HG02884 (cell line): ENCODE results near the gene ARHGAP6.

ENCODE experiments used
- ATAC-seq: cut with Tn5 transposase; IDR thresholded peaks from one replicate; pipeline ENCODE4 v1.9.1; 2021; ENCODE audit warnings: mild to moderate bottlenecking, moderate library complexity; ENCODE audit not compliant: unreplicated experiment

The ARHGAP6 gene

GRCh38 chrX:11193035-11193469, 472.7 kb downstream of the ARHGAP6 start:
- ATAC-seq: no peak

GRCh38 chrX:11190745-11191510, 474.8 kb downstream of the ARHGAP6 start:
- ATAC-seq: no peak

GRCh38 chrX:11189097-11189496, 476.6 kb downstream of the ARHGAP6 start:
- no peak for ATAC-seq

GRCh38 chrX:11188664-11189063, 477.1 kb downstream of the ARHGAP6 start:
- ATAC-seq: no peak

- no peak for ATAC-seq
Measured at GRCh38 chrX:11187001-11187400, 478.7 kb downstream of the ARHGAP6 start.

- ATAC-seq: no peak
Measured at GRCh38 chrX:11185861-11186260, 479.9 kb downstream of the ARHGAP6 start.

GRCh38 chrX:11180571-11180970, 485.1 kb downstream of the ARHGAP6 start:
- no peak for ATAC-seq

GRCh38 chrX:11172415-11172814, 493.3 kb downstream of the ARHGAP6 start:
- no peak for ATAC-seq

- no peak for ATAC-seq
Measured at GRCh38 chrX:11171956-11172355, 493.8 kb downstream of the ARHGAP6 start.

GRCh38 chrX:11164433-11164832, 501.3 kb downstream of the ARHGAP6 start:
- no peak for ATAC-seq

- ATAC-seq: no peak
Measured at GRCh38 chrX:11159149-11159548, 506.6 kb downstream of the ARHGAP6 start.

GRCh38 chrX:11151799-11152559, 513.7 kb downstream of the ARHGAP6 start:
- ATAC-seq: no peak

- ATAC-seq: no peak
Measured at GRCh38 chrX:11148401-11148800, 517.3 kb downstream of the ARHGAP6 start.

GRCh38 chrX:11146411-11146810, 519.3 kb downstream of the ARHGAP6 start:
- ATAC-seq: no peak

GRCh38 chrX:11143931-11144678, 521.6 kb downstream of the ARHGAP6 start:
- peak; percentile 70 for ATAC-seq

- ATAC-seq: no peak
Measured at GRCh38 chrX:11138498-11139390, 527.0 kb downstream of the ARHGAP6 start.

- no peak for ATAC-seq
Measured at GRCh38 chrX:11137543-11138139, 528.1 kb downstream of the ARHGAP6 start.

- no peak for ATAC-seq
Measured at GRCh38 chrX:11135564-11136185, 530.0 kb downstream of the ARHGAP6 start.

GRCh38 chrX:11131146-11131545, 534.6 kb downstream of the ARHGAP6 start:
- no peak for ATAC-seq

GRCh38 chrX:11130136-11130535, 535.6 kb downstream of the ARHGAP6 start:
- no peak for ATAC-seq
